Endodermal cell (in vitro differentiated cells): ENCODE results near the gene RACK1. TPM values are rescaled to one million over a fixed set of nuclear protein-coding genes. Genes with fewer than 3 reads are reported as not detected.
"Not testable (repeated sequence)": the region's sequence is repeated elsewhere in the genome, so short reads cannot be mapped to it uniquely, and the experiment has no call there.

ENCODE experiments used
- DNase-seq: peaks from one replicate; pipeline ENCODE4 v3.0.0-alpha.2; 2017
- H3K27ac ChIP-seq: 2 replicates; pipeline ENCODE4 v1.5.1; 2013; ENCODE audit warnings: mild to moderate bottlenecking, low read depth, low read length, moderate library complexity
- H3K27me3 ChIP-seq: 2 replicates; pipeline ENCODE4 v1.6.1; 2013; ENCODE audit warnings: mild to moderate bottlenecking, low read length, moderate library complexity; ENCODE audit not compliant: insufficient read depth, control insufficient read depth, poor library complexity, severe bottlenecking
- H3K36me3 ChIP-seq: 2 replicates; pipeline ENCODE4 v1.7.0; 2013; ENCODE audit warnings: mild to moderate bottlenecking, low read length, moderate library complexity; ENCODE audit not compliant: control insufficient read depth, insufficient read depth
- H3K4me1 ChIP-seq: one replicate; pipeline ENCODE4 v1.7.0; 2013; ENCODE audit warnings: low read length; ENCODE audit not compliant: control insufficient read depth, insufficient read depth
- H3K4me3 ChIP-seq: 2 replicates; pipeline ENCODE4 v1.5.1; 2013; ENCODE audit warnings: mild to moderate bottlenecking, low read length, moderate library complexity
- H3K9ac ChIP-seq: 2 replicates; pipeline ENCODE4 v1.6.1; 2013; ENCODE audit warnings: mild to moderate bottlenecking, low read length, moderate library complexity; ENCODE audit not compliant: poor library complexity, severe bottlenecking; ENCODE audit errors: extremely low read depth
- H3K9me3 ChIP-seq: 2 replicates; pipeline ENCODE4 v1.6.1; 2013; ENCODE audit warnings: mild to moderate bottlenecking, low read length, moderate library complexity; ENCODE audit not compliant: control insufficient read depth
- H3K27ac Mint-ChIP-seq: 2 replicates; pipeline ENCODE4 v1.8.0; 2020; ENCODE audit warnings: mixed read lengths
- H3K27me3 Mint-ChIP-seq: 2 replicates; pipeline ENCODE4 v1.8.0; 2021; ENCODE audit warnings: mild to moderate bottlenecking, mixed read lengths; ENCODE audit not compliant: insufficient read depth
- H3K36me3 Mint-ChIP-seq: 2 replicates; pipeline ENCODE4 v1.8.0; 2020; ENCODE audit warnings: low read depth, mixed read lengths
- H3K4me1 Mint-ChIP-seq: 2 replicates; pipeline ENCODE4 v1.8.0; 2020; ENCODE audit warnings: mixed read lengths
- H3K4me3 Mint-ChIP-seq: 2 replicates; pipeline ENCODE4 v1.8.0; 2020; ENCODE audit warnings: mild to moderate bottlenecking, moderate library complexity, mixed read lengths
- H3K9me3 Mint-ChIP-seq: 2 replicates; pipeline ENCODE4 v1.8.0; 2020; ENCODE audit warnings: mild to moderate bottlenecking, mixed read lengths
- CTCF ChIP-seq: fragments of 200-600 bp; sonication (generic); conservative IDR thresholded peaks from 2 replicates; pipeline ENCODE4 v1.5.0; 2021; ENCODE audit warnings: antibody characterized with exemption, mild to moderate bottlenecking
- WGBS, 2 experiments: methylation state at CpG; one replicate each; pipeline versions ENCODE4 v1.1.5 to v1.1.7; 2013; ENCODE audit warnings: missing lambda C conversion rate in 2 of 2, mixed read lengths in 1 of 2; ENCODE audit not compliant: insufficient coverage in 1 of 2, insufficient read length in 1 of 2; 5-methylcytosine and 5-hydroxymethylcytosine counted together
- total RNA-seq, 2 donors: library from RNA; stranded (reverse); fragmentation: NEBNext Ultra II Directional in 1 of 2; extraction: Animal tissue kit (Norgen Biotek cat#: 25700) in 1 of 2; gene quantifications; 2 replicates in 1 of 2; 3 replicates in 1 of 2; pipeline ENCODE4 v1.2.1, GENCODE V29; 2021

Gene RACK1
- total RNA-seq, 2 donors from 2014 or later, result 1,942 to 1,975 TPM

DNA sequence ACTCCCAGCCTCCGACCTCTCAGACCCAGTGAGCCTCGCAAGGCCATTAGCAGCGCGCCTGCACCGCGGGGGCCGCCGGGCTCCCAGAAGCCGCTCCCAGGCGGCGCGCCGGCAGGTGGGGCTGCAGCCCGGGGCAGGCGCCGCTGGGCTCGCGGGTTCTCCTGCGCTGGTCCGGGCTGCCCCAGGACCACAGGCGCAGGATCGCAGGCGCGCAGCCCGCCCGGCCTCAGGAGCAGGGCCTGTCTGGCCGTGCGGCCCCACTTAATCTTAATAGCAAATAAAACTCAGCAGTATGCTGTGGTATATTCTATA is 29.7 kb upstream of the RACK1 start:
- not testable (repeated sequence) for H3K36me3 Mint-ChIP-seq, H3K9me3 ChIP-seq, H3K4me3 ChIP-seq, H3K36me3 ChIP-seq, H3K4me1 ChIP-seq, H3K27me3 ChIP-seq, H3K9me3 Mint-ChIP-seq, H3K4me1 Mint-ChIP-seq, H3K9ac ChIP-seq, H3K27ac ChIP-seq
- peak overlapping the region; percentile 70 for H3K4me3 Mint-ChIP-seq
- 68% methylated on average over 26 of the region's 28 CpGs; no CpG with 5 or more reads in 1 of the 2 experiments for WGBS, 2 experiments
- peaks cover 16% of the 10 kb centered on the region for H3K27me3 Mint-ChIP-seq
- peak; percentile 90 for DNase-seq
- peak overlapping the region; percentile 96 for H3K27ac Mint-ChIP-seq
- TF ChIP-seq CTCF, result peak; percentile 64

DNA sequence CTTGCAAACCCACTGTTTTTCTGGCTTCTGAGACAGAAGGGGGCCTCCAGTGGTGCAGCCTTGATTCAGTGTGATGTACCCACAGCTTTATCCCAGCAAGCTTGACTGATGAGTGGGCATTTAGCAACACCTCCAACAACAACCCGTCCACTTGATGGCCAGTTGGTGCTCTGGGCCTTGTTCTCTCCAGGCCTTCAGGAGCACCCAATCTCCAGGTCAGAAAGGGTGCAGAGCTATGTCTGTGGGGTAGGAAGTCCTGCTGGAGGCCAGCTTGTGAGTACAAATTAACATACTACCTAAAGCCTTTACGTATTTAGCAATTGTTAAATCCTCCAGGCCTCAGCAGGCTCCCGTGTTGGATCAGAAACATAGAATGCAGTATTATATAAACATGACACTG is 27.4 kb upstream of the RACK1 start:
- peaks cover 21% of the 10 kb centered on the region for H3K4me1 Mint-ChIP-seq
- TF ChIP-seq CTCF, result no peak
- H3K27me3 Mint-ChIP-seq, result peaks cover under 1% of the 10 kb centered on the region
- no peaks in the 10 kb centered on the region for H3K9me3 ChIP-seq
- H3K36me3 Mint-ChIP-seq, result no peaks in the 10 kb centered on the region
- H3K36me3 ChIP-seq, result peaks cover 4% of the 10 kb centered on the region
- H3K4me3 Mint-ChIP-seq, result no peak overlapping the region
- peak; percentile 22 for DNase-seq
- WGBS, 2 experiments, result 99 to 100% methylated on average over 1 to 3 of the region's 3 CpGs
- H3K27ac ChIP-seq, result no peak overlapping the region
- H3K27ac Mint-ChIP-seq, result no peak overlapping the region
- H3K9ac ChIP-seq, result no peak overlapping the region
- H3K4me3 ChIP-seq, result no peak overlapping the region
- no peaks in the 10 kb centered on the region for H3K9me3 Mint-ChIP-seq
- H3K4me1 ChIP-seq, result peaks cover 5% of the 10 kb centered on the region
- H3K27me3 ChIP-seq, result no peaks in the 10 kb centered on the region

- Mint-ChIP-seq H3K4me1 (peaks cover 24% of the 10 kb centered on the region), H3K27ac (peak overlapping the region; percentile 93), H3K36me3 (peaks cover 13% of the 10 kb centered on the region)
- H3K9ac ChIP-seq, H3K9me3 ChIP-seq, H3K27me3 ChIP-seq, H3K9me3 Mint-ChIP-seq, H3K27ac ChIP-seq, H3K4me1 ChIP-seq, H3K4me3 Mint-ChIP-seq, H3K27me3 Mint-ChIP-seq, H3K4me3 ChIP-seq: not testable (repeated sequence)
- peaks cover 14% of the 10 kb centered on the region for H3K36me3 ChIP-seq
- WGBS, 2 experiments, result 61 to 89% methylated on average over 5 to 12 of the region's 12 CpGs
- peak; percentile 27 for DNase-seq
Measured at GRCh38 chr5:181267907-181268306, 24.2 kb upstream of the RACK1 start.

DNA sequence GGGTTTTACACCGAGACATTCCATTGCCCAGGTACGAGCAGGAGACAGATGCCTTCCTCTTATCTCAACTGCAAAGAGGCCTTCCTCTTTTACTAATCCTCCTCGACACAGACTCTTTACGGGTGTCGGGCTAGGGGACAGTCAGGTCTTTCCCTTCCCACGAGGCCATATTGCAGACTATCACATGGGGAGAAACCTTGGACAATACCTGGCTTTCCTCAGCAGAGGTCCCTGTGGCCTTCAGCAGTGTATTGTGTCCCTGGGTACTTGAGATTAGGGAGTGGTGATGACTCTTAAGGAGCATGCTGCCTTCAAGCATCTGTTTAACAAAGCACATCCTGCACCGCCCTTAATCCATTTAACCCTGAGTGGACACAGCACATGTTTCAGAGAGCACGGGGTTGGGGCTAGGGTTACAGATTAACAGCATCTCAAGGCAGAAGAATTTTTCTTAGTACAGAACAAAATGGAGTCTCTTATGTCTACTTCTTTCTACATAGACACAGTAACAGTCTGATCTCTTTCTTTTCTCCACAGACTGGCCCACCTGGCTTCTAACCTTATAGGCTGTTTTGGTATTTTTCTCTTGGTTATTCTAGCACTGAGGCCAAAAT is 23.7 kb upstream of the RACK1 start:
- not testable (repeated sequence) for H3K4me1 ChIP-seq, H3K9me3 Mint-ChIP-seq, H3K4me3 ChIP-seq, H3K27ac ChIP-seq, H3K27me3 ChIP-seq, H3K27me3 Mint-ChIP-seq, H3K9me3 ChIP-seq
- Mint-ChIP-seq H3K36me3 (peaks cover 13% of the 10 kb centered on the region), H3K4me3 (peak overlapping the region; percentile 12), H3K4me1 (peaks cover 24% of the 10 kb centered on the region), H3K27ac (peak overlapping the region; percentile 93)
- DNase-seq, result peak; percentile 73
- Histone ChIP-seq H3K36me3 (peaks cover 19% of the 10 kb centered on the region), H3K9ac (peak overlapping the region; percentile 21)
- TF ChIP-seq CTCF, result peak; percentile 41
- WGBS, 2 experiments, result 33 to 34% methylated on average over 3 to 7 of the region's 8 CpGs
